OCI-M2 (cell line): ENCODE results near the gene SLCO3A1.

Source experiments
- DNase-seq: peaks from one replicate; lab custom pipeline; 2025; ENCODE audit not compliant: unreplicated experiment; lab: John Stamatoyannopoulos, UW

The SLCO3A1 gene

GRCh38 chr15:91936927-91937326 is 83.4 kb downstream of the SLCO3A1 start:
- no peak for DNase-seq

GRCh38 chr15:91938136-91938535 is 84.6 kb downstream of the SLCO3A1 start:
- DNase-seq: no peak

GRCh38 chr15:91939403-91939831 is 85.9 kb downstream of the SLCO3A1 start:
- DNase-seq: no peak

- DNase-seq: no peak
Observed at GRCh38 chr15:91940496-91941381, 87.2 kb downstream of the SLCO3A1 start.

GRCh38 chr15:91941871-91942658 is 88.6 kb downstream of the SLCO3A1 start:
- no peak for DNase-seq

GRCh38 chr15:91942720-91943394 is 89.3 kb downstream of the SLCO3A1 start:
- no peak for DNase-seq

GRCh38 chr15:91944331-91944730 is 90.8 kb downstream of the SLCO3A1 start:
- no peak for DNase-seq

- no peak for DNase-seq
Observed at GRCh38 chr15:91945385-91945784, 91.9 kb downstream of the SLCO3A1 start.

- DNase-seq: no peak
Observed at GRCh38 chr15:91946075-91946474, 92.6 kb downstream of the SLCO3A1 start.

GRCh38 chr15:91946581-91947292 is 93.2 kb downstream of the SLCO3A1 start:
- no peak for DNase-seq

GRCh38 chr15:91947293-91947679 is 93.8 kb downstream of the SLCO3A1 start:
- no peak for DNase-seq

GRCh38 chr15:91947683-91948608 is 94.4 kb downstream of the SLCO3A1 start:
- DNase-seq: no peak

- no peak for DNase-seq
Observed at GRCh38 chr15:91949361-91949760, 95.9 kb downstream of the SLCO3A1 start.

- DNase-seq: no peak
Observed at GRCh38 chr15:91950054-91950453, 96.5 kb downstream of the SLCO3A1 start.

- no peak for DNase-seq
Observed at GRCh38 chr15:91950631-91951329, 97.3 kb downstream of the SLCO3A1 start.

GRCh38 chr15:91952216-91952615 is 98.7 kb downstream of the SLCO3A1 start:
- DNase-seq: no peak

- no peak for DNase-seq
Observed at GRCh38 chr15:91953432-91953831, 99.9 kb downstream of the SLCO3A1 start.

- DNase-seq: no peak
Observed at GRCh38 chr15:91954292-91954691, 100.8 kb downstream of the SLCO3A1 start.

- DNase-seq: no peak
Observed at GRCh38 chr15:91956026-91956723, 102.7 kb downstream of the SLCO3A1 start.
